HG03520 (cell line): Measurements from ENCODE around the gene ABHD16A.

Source experiments
- ATAC-seq: cut with Tn5 transposase; IDR thresholded peaks from one replicate; pipeline ENCODE4 v1.9.1; 2021; ENCODE audit warnings: mild to moderate bottlenecking, moderate library complexity; ENCODE audit not compliant: unreplicated experiment

ABHD16A gene

GRCh38 chr6:31663126-31663960, 39.8 kb downstream of the ABHD16A start:
- no peak for ATAC-seq

GRCh38 chr6:31662124-31662723, 40.9 kb downstream of the ABHD16A start:
- no peak for ATAC-seq

- ATAC-seq = no peak
These were observed 41.6 kb downstream of the ABHD16A start for GRCh38 chr6:31661262-31662123.

- peak; percentile 44 for ATAC-seq
These were observed 42.5 kb downstream of the ABHD16A start, which contains the start of gene C6orf47 for GRCh38 chr6:31660381-31661261. Gene C6orf47, minus strand, starts transcription at chr6:31660778. Its CDS starts 831 bp downstream, at chr6:31659947.

- no peak for ATAC-seq
These were observed 43.3 kb downstream of the ABHD16A start for GRCh38 chr6:31659649-31660380.

GRCh38 chr6:31658983-31659648, 44.0 kb downstream of the ABHD16A start:
- no peak for ATAC-seq

- ATAC-seq = no peak
These were observed 44.9 kb downstream of the ABHD16A start for GRCh38 chr6:31658158-31658688.

GRCh38 chr6:31657406-31658157, 45.5 kb downstream of the ABHD16A start:
- ATAC-seq = no peak

- ATAC-seq = no peak
These were observed 47.5 kb downstream of the ABHD16A start, which contains the start of gene APOM for GRCh38 chr6:31655349-31656237. Gene APOM, plus strand, starts transcription at chr6:31655894. Its CDS starts 73 bp downstream, at chr6:31655967.

- no peak for ATAC-seq
These were observed 48.4 kb downstream of the ABHD16A start for GRCh38 chr6:31654574-31655348.

GRCh38 chr6:31652925-31653724, 50.0 kb downstream of the ABHD16A start:
- ATAC-seq = peak; percentile 44

- ATAC-seq = peak; percentile 20
These were observed 51.4 kb downstream of the ABHD16A start for GRCh38 chr6:31651602-31652191.

- ATAC-seq = no peak
These were observed 57.8 kb downstream of the ABHD16A start for GRCh38 chr6:31645325-31645724.

GRCh38 chr6:31643818-31644454, 59.2 kb downstream of the ABHD16A start:
- ATAC-seq = no peak
